HPDE6-E6E7 (cell line): Measurements from ENCODE around the gene GRAMD4.
A peak's percentile ranks its signal among the peaks of the same experiment; 100 is the strongest.
"Not testable (repeated sequence)": the region's sequence is repeated elsewhere in the genome, so short reads cannot be mapped to it uniquely, and the experiment has no call there.

Experiments
- DNase-seq: peaks from one replicate; pipeline ENCODE4 v3.0.0; 2011; ENCODE audit warnings: missing footprints; ENCODE audit errors: extremely low spot score

GRAMD4 gene

GRCh38 chr22:46619240-46619829, 851 bp upstream of the GRAMD4 start:
- no peak for DNase-seq

- DNase-seq: no peak
Measured at GRCh38 chr22:46620588-46621242, 529 bp downstream of the GRAMD4 start.

- DNase-seq: not testable (repeated sequence)
Measured at GRCh38 chr22:46621243-46621930, 1.2 kb downstream of the GRAMD4 start.

- DNase-seq: peak; percentile 46
Measured at GRCh38 chr22:46622081-46622521, 1.9 kb downstream of the GRAMD4 start.

- DNase-seq: no peak
Measured at GRCh38 chr22:46625113-46625842, 5.1 kb downstream of the GRAMD4 start.

GRCh38 chr22:46625843-46626349, 5.7 kb downstream of the GRAMD4 start:
- DNase-seq: no peak

GRCh38 chr22:46626356-46626755, 6.2 kb downstream of the GRAMD4 start:
- DNase-seq: no peak

- DNase-seq: peak; percentile 82
Measured at GRCh38 chr22:46626911-46627805, 7.0 kb downstream of the GRAMD4 start.

GRCh38 chr22:46627806-46628482, 7.8 kb downstream of the GRAMD4 start:
- DNase-seq: no peak

- DNase-seq: no peak
Measured at GRCh38 chr22:46628756-46629155, 8.6 kb downstream of the GRAMD4 start.

- DNase-seq: no peak
Measured at GRCh38 chr22:46629291-46629690, 9.1 kb downstream of the GRAMD4 start.

GRCh38 chr22:46631113-46631512, 10.9 kb downstream of the GRAMD4 start:
- DNase-seq: no peak

- DNase-seq: no peak
Measured at GRCh38 chr22:46632646-46633249, 12.6 kb downstream of the GRAMD4 start.

GRCh38 chr22:46633334-46633890, 13.2 kb downstream of the GRAMD4 start:
- no peak for DNase-seq

GRCh38 chr22:46634011-46634699, 14.0 kb downstream of the GRAMD4 start:
- no peak for DNase-seq

- DNase-seq: not testable (repeated sequence)
Measured at GRCh38 chr22:46634973-46635685, 14.9 kb downstream of the GRAMD4 start.

- no peak for DNase-seq
Measured at GRCh38 chr22:46635756-46636155, 15.6 kb downstream of the GRAMD4 start.

GRCh38 chr22:46636221-46637002, 16.2 kb downstream of the GRAMD4 start:
- DNase-seq: no peak
